Measurements from ENCODE around the gene EXOG. TPM values are rescaled to one million over a fixed set of nuclear protein-coding genes. Genes with fewer than 3 reads are reported as not detected.

The EXOG gene
- total RNA-seq, 2 donors from 2014 or later: 6.4 to 12.4 TPM

DNA sequence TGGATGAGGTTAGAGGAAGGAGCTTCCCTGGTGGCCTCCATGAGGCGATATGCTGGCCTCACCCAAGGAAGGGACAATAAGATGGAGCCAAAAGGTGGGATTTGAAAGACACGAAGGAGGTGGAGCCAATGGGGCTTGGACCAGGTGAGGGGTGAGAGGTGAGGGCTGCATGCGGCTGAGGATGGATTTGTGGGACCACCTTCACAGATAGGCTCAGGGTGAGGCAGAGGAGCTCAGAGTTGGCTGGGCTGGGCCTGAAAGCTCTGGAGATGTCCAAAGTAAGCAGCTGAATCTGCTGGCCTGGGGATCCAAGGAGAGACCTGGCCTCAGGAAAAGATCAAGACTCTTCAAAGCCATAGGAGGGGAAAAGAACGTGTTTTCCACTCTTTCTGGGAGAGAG, 49.8 kb downstream of the EXOG start:
- no peak overlapping the region for H3K4me3 ChIP-seq
- no peak overlapping the region for H3K27ac ChIP-seq
- H3K27me3 ChIP-seq (replicated peaks; ENCODE audit: insufficient read depth): no peaks in the 10 kb centered on the region
- TF ChIP-seq, protein P1, sequence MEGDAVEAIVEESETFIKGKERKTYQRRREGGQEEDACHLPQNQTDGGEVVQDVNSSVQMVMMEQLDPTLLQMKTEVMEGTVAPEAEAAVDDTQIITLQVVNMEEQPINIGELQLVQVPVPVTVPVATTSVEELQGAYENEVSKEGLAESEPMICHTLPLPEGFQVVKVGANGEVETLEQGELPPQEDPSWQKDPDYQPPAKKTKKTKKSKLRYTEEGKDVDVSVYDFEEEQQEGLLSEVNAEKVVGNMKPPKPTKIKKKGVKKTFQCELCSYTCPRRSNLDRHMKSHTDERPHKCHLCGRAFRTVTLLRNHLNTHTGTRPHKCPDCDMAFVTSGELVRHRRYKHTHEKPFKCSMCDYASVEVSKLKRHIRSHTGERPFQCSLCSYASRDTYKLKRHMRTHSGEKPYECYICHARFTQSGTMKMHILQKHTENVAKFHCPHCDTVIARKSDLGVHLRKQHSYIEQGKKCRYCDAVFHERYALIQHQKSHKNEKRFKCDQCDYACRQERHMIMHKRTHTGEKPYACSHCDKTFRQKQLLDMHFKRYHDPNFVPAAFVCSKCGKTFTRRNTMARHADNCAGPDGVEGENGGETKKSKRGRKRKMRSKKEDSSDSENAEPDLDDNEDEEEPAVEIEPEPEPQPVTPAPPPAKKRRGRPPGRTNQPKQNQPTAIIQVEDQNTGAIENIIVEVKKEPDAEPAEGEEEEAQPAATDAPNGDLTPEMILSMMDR (IDR thresholded peaks at IDR 0.05): no peak
- TF ChIP-seq POLR2AphosphoS5 (IDR thresholded peaks at IDR 0.05) (no peak), POLR2A (IDR thresholded peaks at IDR 0.05) (no peak)
- intact Hi-C loops (cut with DNase I): no loop called here
- H3K4me1 ChIP-seq (replicated peaks): no peaks in the 10 kb centered on the region
- 94% methylated on average over 4 of the region's 4 CpGs for WGBS
- no peak for DNase-seq (ENCODE audit: low spot score)
- no peaks in the 10 kb centered on the region for H3K9me3 ChIP-seq
- H3K36me3 ChIP-seq: no peaks in the 10 kb centered on the region

DNA sequence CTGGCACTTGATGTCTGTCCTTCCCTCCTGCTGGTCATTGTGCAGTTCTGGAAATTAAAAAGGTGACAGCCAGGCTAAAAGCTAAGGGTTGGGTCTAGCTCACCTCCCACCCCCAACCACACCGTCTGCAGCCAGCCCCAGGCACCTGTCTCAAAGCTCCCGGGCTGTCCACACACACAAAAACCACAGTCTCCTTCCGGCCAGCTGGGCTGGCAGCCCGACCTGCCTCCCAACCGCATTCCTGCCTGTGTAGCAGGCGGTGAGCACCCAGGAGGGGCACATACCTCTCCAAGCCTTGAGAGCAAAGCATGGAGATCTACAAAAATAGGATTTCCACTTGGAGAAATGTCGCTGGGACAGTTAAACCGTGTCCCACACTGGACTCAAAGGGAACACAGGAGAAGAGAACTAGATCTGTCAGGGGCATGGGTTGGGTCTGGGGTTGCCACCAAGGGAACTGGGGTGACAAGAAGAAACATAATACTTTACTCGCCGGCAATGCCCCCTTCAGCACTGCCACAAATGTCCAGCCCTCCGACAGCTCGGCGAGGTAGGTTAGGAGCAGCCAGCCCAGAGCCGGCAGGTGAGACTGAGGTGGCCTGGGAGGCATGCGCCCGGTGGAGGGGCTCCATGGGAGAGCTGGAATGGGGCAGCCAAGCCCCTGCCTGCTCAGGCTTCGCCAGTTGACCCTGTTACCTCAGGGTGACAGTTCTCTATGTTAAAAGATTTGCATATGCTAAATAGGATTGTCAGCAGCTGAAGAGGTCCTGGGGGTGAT, 52.2 kb downstream of the EXOG start:
- no peak overlapping the region for H3K27ac ChIP-seq
- intact Hi-C loops (cut with DNase I): no loop called here
- no peaks in the 10 kb centered on the region for H3K4me1 ChIP-seq (replicated peaks)
- TF ChIP-seq POLR2A (IDR thresholded peaks at IDR 0.05) (no peak), POLR2AphosphoS5 (IDR thresholded peaks at IDR 0.05) (no peak)
- TF ChIP-seq, protein P1 (IDR thresholded peaks at IDR 0.05): no peak
- no peak overlapping the region for H3K4me3 ChIP-seq
- DNase-seq (ENCODE audit: low spot score): no peak
- no peaks in the 10 kb centered on the region for H3K36me3 ChIP-seq
- H3K9me3 ChIP-seq: no peaks in the 10 kb centered on the region
- WGBS: 64% methylated on average over 17 of the region's 17 CpGs
- H3K27me3 ChIP-seq (replicated peaks; ENCODE audit: insufficient read depth): no peaks in the 10 kb centered on the region

DNA sequence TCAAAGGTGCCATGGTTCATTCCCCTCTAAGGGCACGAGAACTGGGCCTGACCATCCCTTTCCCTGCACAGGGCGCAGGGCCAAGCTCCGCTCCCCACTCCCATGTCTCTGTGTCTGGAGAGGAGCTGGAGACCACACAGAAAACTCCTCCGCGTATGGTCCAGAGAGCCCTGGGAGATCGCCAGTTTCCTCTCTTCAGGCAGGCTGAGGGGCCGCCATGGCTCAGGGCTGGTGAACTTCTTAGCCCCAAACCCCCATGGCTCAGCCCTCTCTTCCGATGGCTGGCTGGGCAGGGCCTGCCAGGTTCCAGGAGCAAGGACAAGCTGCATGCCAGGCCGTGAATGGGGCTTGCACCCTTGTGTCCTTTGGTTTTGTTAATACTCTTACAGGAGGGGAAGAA, 52.9 kb downstream of the EXOG start:
- WGBS: 81% methylated on average over 9 of the region's 9 CpGs
- no peaks in the 10 kb centered on the region for H3K36me3 ChIP-seq

DNA sequence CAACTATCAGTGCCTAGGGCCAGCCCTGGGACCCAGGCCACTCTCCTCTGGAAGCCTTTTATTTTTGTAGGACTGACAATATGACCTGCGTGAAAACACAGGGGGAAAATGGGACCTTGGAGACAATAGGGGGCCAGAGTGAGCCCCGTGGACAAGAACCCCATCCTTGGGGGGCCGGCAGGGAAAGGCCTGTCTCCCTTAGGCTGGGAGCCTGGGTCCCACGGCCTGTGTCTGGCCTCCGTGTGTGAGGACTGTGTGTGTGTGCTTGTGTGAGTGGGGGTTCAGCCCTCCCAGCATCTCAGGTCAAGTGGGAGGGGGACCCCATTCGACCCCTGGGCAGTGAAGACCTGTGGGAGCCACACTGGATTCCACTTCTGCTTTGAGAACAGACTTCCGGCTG, 53.3 kb downstream of the EXOG start:
- intact Hi-C loops (cut with DNase I): no loop called here
- Histone ChIP-seq H3K27ac (no peak overlapping the region), H3K4me3 (no peak overlapping the region), H3K9me3 (no peaks in the 10 kb centered on the region), H3K4me1 (replicated peaks) (no peaks in the 10 kb centered on the region), H3K36me3 (no peaks in the 10 kb centered on the region), H3K27me3 (replicated peaks; ENCODE audit: insufficient read depth) (no peaks in the 10 kb centered on the region)
- 92% methylated on average over 7 of the region's 7 CpGs for WGBS
- no peak for DNase-seq (ENCODE audit: low spot score)
- TF ChIP-seq POLR2A (IDR thresholded peaks at IDR 0.05): no peak
- no peak for TF ChIP-seq POLR2AphosphoS5 (IDR thresholded peaks at IDR 0.05)

More for the DNA sequence above, 52.9 kb downstream of the EXOG start:
- DNase-seq (ENCODE audit: low spot score): no peak
- TF ChIP-seq, protein P1 (IDR thresholded peaks at IDR 0.05): no peak
- TF ChIP-seq POLR2AphosphoS5 (IDR thresholded peaks at IDR 0.05) (no peak), POLR2A (IDR thresholded peaks at IDR 0.05) (no peak)
- H3K4me1 ChIP-seq (replicated peaks): no peaks in the 10 kb centered on the region
- no peak overlapping the region for H3K4me3 ChIP-seq
- no peaks in the 10 kb centered on the region for H3K9me3 ChIP-seq
- intact Hi-C loops (cut with DNase I): no loop called here
- H3K27ac ChIP-seq: no peak overlapping the region
- no peaks in the 10 kb centered on the region for H3K27me3 ChIP-seq (replicated peaks; ENCODE audit: insufficient read depth)

DNA sequence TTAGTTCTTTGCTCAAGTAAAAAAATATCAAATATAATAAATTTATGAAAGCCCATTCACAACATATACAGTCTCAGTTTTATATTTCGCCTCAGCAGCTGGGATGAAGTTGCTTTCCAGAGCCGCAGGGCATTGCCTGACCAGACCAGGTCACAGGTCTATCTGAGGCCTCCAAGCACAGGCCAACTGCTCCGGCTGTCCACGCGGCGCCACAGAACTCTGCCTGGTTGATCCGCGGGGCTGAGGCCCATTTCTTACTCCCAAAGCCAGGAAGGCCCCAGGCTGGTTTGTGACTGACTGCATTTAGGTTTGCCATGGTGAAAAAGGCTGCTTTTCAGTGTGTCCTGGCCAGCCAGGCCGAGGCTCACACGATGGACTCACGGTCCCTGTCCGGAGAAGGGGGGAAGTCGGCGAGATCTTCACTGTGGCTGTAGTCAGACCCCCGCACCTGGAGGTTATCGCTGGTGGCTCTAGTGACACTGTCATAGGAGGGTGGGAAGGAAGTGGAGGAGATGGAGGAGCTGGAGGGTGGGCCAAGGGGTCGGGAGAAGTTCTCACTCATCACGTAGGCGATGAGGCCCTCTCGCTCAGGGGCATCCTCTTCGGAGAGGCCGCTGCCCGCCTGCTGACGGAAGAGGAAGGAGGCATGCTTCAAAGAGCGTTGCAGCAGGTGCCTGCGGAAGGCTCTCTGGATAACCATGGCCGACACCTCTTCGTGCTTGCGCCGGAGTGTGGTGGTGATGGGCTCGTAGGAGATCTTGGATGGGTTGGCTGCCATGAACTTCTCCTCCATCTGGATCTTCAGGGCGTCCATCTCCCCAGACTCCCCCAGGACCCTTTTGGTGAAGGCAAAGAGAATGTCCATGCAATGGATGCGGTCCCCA, 54.1 kb downstream of the EXOG start:
- Histone ChIP-seq H3K9me3 (no peaks in the 10 kb centered on the region), H3K4me3 (no peak overlapping the region), H3K4me1 (replicated peaks) (no peaks in the 10 kb centered on the region), H3K36me3 (no peaks in the 10 kb centered on the region), H3K27me3 (replicated peaks; ENCODE audit: insufficient read depth) (no peaks in the 10 kb centered on the region), H3K27ac (no peak overlapping the region)
- WGBS: 96% methylated on average over 30 of the region's 33 CpGs
- no peak for DNase-seq (ENCODE audit: low spot score)
- intact Hi-C loops (cut with DNase I): no loop called here
- no peak for TF ChIP-seq POLR2AphosphoS5 (IDR thresholded peaks at IDR 0.05)
- TF ChIP-seq POLR2A (IDR thresholded peaks at IDR 0.05): no peak
- TF ChIP-seq, protein P1 (IDR thresholded peaks at IDR 0.05): no peak

Data from prostate gland (tissue), 2 donors.